Measurements from ENCODE around the gene SEZ6. TPM values are rescaled to one million over a fixed set of nuclear protein-coding genes. Genes with fewer than 3 reads are reported as not detected.

Gene SEZ6
- total RNA-seq, 1 experiment from 2014 or later = not detected

DNA sequence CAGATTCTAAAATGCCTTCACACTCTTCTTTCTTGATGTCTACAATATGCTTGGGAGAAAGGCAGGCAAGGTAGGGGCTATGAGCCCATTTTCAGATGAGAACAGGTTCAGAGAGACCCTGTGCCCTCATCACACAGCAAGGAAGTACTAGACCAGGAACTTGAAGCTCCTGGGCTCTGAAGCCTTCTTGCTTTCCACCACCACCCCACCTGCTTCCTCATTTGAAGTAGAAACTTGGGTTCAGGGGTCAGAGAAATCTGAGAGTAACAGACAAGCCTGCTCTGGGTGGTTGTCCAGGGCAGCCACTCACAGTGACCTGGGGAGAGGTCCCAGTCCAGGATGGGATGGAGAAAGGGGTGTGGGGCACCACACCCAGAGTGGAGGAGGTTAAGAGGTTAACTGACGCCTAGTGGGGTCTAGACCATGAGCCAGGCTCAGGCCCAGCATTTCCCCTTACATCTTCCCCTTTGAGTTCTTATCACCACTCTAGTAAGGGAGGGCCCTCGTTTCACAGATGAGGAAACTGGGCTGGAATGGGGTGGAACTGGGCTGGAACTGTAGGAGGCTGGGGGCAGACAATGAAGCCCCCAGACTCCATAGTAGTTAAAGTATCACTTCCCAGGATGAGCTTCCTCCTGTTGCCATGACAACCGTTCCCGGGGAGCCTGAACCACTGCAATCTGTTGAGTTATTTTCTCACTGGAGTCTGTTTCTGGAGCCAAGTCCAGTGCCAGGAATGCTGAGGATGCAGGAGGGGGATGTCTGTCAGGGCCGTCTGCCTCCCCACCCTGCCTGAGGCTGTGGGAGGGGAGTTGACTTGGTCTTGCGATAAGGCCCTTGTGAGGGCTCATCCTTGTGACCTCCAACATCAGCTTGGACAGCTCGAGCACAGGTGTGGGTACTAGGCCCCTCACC, 38.4 kb downstream of the SEZ6 start:
- in situ Hi-C loops (cut with HindIII; ENCODE audit: low pct_unique_long_range_greater_than_20kb, low sequenced_read_pairs) = no loop called here

DNA sequence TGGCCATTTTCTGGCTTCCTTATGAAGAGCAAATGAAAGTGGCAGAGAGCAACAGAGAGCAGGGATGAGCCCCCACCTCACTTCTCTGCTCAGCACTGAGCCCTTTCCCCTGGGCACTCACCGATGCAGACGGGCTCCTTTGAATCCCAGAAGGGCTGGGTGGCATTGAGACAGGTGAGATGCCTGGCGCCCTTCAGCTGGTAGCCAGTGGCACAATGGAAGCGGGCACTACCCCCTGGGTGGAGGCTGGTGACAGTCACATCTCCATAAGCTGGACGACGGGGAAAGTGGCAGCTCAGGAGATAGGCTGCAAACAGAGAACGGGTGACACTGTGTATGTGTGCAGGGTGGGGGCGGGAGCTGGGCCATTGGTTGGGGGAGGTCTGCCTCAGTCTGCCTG, 42.0 kb downstream of the SEZ6 start:
- DNase-seq (ENCODE audit: low read depth) = no peak
- in situ Hi-C loops (cut with HindIII; ENCODE audit: low pct_unique_long_range_greater_than_20kb, low sequenced_read_pairs) = no loop called here

More for the DNA sequence above, 38.4 kb downstream of the SEZ6 start:
- no peak for DNase-seq (ENCODE audit: low read depth)

DNA sequence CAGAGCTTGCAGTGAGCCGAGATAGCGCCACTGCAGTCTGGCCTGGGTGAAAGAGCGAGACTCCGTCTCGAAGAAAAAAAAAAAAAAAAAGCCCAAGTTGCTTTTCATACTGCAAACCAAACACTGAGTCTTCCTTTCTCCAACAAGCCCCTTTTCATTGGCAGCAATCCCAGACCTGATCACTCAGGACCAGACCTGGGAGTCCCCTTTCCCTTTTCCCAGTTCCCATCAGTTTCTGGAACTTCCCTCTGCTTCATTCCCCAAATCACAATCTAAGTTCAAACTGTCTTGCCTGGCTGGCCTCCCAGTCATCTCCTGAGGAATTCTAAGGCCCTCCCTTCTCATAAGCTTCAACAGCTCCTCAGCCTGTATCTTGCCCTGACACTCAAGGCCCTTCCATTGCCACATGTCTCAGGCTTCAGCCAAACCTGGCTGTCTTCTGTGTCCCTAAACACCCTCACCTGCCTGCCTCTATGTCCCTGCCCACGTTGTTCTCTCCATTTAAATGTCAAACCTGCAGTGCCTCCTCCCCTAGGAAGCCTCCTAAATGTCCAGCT, 42.7 kb downstream of the SEZ6 start:
- no peak for DNase-seq (ENCODE audit: low read depth)
- in situ Hi-C loops (cut with HindIII; ENCODE audit: low pct_unique_long_range_greater_than_20kb, low sequenced_read_pairs) = no loop called here

DNA sequence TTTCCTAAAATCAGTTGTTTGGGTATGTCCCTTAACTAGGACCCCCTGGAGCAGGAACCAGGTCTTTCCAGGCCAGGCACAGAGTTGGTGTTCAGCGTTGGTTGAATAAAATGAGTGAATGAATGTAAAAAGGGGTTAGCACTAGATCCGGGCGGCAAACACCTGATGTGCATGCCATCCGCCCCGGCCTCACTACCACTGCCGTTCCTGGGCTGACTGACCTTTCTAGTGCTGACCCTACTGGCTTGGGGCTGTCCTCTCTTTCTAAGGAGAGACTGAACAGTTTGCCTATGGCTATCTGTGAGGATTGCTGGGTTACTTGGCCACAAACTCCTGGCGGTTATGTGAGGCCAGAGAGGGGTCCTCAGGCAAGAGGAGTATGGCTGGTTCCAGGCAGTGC, 44.4 kb downstream of the SEZ6 start:
- no peak for DNase-seq (ENCODE audit: low read depth)
- in situ Hi-C loops (cut with HindIII; ENCODE audit: low pct_unique_long_range_greater_than_20kb, low sequenced_read_pairs) = no loop called here

DNA sequence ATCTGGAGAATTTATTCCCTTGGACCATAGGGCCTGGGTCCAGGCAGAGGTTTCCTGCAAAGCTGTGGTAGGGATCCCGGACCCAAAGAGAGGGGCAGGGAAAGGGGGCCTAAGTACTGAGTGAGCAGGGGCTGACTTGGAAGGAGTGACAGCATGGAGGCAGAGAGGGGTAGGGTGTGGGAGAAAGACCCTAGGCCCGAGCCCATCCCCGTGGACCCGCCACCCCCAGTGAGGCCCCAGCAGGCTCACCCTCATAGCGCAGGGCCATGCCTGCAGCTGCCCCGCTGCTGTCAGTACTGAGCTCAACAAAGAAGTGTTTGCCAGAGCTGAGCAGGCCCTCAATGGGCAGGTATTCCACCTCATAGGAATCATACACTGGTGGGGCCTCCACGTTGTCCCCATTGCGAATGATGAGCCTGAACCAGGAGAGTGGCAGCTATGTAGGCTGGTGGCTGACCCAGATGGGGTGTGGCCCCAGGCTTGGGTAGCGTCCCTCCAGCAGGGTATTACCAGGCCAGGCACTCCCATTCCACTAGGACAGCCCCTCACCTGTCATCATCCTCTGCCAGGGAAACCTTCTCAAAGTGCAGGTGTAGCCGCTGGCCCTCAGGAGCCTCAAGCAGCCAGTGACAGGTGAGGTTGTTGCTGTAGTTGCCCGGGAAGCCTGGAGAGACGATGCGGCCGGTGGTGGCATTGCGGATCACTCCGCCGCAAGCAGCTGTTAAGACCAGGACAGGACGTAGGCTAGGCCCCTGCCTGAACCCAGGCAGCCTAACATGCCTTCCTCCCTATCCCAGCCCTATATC, 45.4 kb downstream of the SEZ6 start:
- in situ Hi-C loops (cut with HindIII; ENCODE audit: low pct_unique_long_range_greater_than_20kb, low sequenced_read_pairs) = no loop called here
- DNase-seq (ENCODE audit: low read depth) = no peak

DNA sequence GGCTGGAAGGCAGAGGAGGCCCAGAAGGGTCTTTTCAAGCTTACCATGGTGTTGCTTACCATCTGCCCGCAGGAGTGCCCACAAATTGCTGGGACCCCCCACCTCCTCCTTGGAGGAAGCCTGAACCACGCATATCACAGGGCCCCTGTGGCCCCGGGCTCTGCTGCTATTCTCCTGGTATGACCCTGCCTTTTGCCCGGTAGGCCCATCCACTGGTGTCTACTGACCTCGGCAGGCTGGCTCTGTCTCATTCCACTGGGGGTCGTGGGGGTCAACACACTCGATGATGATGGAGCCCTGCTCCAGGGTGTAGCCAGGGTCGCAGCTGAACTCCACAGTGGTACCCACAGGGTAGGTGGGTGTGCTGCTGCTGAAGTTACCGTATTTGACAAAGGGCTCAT, 46.4 kb downstream of the SEZ6 start:
- in situ Hi-C loops (cut with HindIII; ENCODE audit: low pct_unique_long_range_greater_than_20kb, low sequenced_read_pairs) = no loop called here
- no peak for DNase-seq (ENCODE audit: low read depth)

DNA sequence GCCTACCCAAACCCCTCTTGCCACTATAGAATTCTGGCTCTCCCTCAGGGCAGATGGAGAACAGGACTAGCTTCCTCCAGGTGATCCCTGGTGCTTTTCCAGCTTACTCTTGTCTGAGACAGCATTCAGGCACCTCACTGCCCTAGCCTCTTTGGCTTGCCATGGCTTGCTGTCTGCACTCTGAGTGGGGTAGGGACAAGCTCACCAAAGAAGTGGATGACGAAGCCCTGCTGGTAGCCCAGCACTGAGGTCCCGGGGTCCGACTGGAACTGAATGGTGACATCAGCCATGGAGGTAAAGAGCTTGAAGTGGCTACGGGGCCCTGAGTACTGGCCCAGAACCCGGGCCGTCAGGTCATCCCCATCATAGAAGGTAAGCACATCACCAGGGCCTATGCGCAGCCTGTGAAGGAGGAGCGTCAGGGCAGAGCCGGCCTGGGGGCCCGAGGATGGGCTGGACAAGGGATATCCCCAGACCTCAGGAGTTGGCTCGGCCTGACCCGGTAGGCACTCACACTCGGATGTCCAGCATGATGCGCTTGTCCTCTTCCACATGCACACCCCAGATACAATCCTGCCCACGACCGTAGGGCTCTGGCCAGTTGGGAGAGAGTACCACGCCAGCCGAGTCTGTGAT, 46.9 kb downstream of the SEZ6 start:
- in situ Hi-C loops (cut with HindIII; ENCODE audit: low pct_unique_long_range_greater_than_20kb, low sequenced_read_pairs) = no loop called here
- DNase-seq (ENCODE audit: low read depth) = no peak

DNA sequence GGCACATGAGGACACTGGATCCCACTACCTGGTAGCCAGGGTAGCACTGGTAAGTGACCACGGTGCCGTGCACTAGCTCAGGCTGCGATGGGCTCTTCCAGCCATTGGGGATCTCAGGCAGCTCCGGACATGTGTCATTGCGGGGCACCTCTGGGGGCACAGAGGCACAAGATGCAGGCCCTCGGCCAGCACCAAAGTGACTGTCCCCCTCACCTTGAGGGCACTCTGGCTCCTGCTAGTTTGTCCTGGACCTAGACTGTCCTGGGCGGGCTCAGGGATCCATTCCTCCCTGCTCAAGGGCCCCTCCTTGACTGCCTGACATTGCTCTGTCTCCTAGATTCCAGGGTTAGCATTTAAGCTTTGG, 47.9 kb downstream of the SEZ6 start:
- DNase-seq (ENCODE audit: low read depth) = no peak
- in situ Hi-C loops (cut with HindIII; ENCODE audit: low pct_unique_long_range_greater_than_20kb, low sequenced_read_pairs) = no loop called here

DNA sequence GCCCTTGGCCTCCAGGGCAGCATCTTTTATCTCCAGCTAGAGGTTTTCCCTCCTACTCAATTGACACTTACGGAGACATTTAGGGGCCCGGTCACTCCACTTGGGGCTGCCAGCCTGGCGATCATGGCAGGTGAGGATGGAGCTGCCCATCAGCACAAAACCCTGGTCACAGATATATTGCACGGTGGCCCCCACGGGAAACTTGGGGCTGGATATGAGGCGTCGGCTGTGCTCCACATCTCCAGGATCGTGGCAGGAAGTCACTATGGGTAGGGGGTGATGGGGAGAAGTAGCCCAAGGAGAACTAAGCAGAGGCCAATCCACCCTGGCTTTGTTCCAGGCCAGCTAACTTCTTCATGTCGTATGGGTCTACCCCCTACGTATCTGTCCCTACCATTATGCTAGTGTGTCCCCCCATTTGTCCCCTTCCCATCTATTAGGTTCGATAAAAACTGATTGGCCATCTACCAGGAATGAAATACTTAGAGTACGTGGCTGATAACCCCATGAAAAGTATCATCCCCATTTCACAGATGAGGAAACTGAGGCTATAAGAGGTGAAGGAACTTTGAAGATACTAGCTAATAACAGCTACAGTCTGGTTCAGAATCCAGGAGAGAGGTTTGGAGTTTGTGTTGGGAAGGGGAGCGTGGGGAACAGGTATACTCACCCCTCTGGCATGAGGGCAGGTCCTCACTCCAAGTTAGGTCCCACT, 48.4 kb downstream of the SEZ6 start:
- in situ Hi-C loops (cut with HindIII; ENCODE audit: low pct_unique_long_range_greater_than_20kb, low sequenced_read_pairs) = no loop called here
- DNase-seq (ENCODE audit: low read depth) = no peak

DNA sequence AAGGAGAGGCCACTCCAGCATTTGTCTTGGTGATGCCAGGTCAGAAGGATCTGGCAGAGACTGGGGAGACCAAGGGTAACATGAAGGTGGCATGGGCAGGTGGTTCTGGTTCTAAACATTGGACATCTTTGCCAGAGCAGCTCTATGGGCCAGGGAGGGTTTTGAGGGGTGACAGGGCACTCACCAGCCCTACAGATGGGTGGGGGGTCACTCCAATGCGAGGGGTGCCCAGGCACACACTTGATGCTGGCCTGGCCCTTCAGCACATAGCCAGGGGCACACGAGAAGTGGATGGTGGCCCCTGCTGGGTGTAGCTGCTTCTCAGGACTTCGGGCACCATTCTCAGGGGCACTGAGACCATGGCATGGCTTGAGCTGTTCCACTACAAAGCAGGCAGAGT, 49.0 kb downstream of the SEZ6 start:
- DNase-seq (ENCODE audit: low read depth) = no peak
- in situ Hi-C loops (cut with HindIII; ENCODE audit: low pct_unique_long_range_greater_than_20kb, low sequenced_read_pairs) = no loop called here

DNA sequence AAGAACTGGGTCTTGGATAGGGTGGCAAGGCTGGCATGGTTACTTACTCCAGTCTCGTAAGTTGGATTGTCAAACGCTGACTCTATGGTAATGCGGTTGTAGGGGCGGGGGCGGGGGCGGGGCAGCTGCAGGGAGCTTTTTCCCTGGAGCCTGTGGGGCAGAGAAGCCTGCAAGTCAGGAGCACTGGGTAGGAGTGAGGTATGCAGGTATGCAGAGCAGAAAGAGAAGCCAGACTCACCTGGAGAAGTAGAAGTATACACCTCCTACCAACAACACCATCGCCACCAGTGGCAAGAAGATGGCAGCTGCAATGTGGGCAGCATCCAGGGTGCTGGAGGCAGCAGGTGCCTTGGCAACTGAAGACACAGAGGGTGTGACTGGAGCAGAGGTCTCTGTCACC, 49.7 kb downstream of the SEZ6 start:
- in situ Hi-C loops (cut with HindIII; ENCODE audit: low pct_unique_long_range_greater_than_20kb, low sequenced_read_pairs) = no loop called here
- no peak for DNase-seq (ENCODE audit: low read depth)

DNA sequence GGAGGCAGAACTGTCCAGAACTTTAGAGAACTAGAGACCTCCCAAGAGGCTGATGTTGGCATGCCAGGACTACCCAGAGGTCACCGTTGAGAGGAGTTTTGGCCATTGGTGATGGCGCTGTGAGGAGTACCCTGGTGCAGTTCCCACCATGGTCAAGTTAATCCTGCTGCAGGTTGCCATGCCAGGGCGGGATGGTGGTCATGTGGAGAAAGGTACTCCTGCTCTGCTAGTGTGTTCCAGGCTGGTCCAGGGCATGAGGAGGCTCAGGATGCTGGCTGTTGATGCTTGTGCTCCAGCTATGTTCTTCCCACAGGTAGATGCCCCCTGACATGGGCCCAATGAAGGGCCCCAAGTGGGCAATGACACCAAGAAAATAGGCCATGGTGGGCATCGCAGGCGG, 50.4 kb downstream of the SEZ6 start:
- no peak for DNase-seq (ENCODE audit: low read depth)

DNA sequence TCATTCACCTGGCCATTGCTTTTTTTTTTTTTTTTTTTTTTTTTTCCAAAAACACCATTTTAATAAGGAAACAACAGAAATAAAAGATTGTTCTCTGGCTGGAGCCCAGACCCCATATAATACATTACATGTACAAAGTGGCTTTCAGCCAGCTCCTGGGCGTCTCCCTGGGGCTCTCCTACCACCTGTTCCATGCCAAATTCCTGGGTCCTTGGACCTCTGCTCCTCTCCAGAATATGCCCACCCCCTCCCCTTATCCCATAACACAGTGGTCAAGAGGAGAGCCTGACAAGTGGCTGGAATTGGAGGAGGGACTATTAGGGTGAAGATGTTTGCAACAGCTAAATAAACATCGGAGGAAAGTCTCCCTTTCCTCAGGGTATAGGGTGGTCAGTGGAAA, 50.9 kb downstream of the SEZ6 start:
- in situ Hi-C loops (cut with HindIII; ENCODE audit: low pct_unique_long_range_greater_than_20kb, low sequenced_read_pairs) = no loop called here
- DNase-seq (ENCODE audit: low read depth) = no peak

More for the DNA sequence above, 50.4 kb downstream of the SEZ6 start:
- in situ Hi-C loops (cut with HindIII; ENCODE audit: low pct_unique_long_range_greater_than_20kb, low sequenced_read_pairs) = no loop called here

DNA sequence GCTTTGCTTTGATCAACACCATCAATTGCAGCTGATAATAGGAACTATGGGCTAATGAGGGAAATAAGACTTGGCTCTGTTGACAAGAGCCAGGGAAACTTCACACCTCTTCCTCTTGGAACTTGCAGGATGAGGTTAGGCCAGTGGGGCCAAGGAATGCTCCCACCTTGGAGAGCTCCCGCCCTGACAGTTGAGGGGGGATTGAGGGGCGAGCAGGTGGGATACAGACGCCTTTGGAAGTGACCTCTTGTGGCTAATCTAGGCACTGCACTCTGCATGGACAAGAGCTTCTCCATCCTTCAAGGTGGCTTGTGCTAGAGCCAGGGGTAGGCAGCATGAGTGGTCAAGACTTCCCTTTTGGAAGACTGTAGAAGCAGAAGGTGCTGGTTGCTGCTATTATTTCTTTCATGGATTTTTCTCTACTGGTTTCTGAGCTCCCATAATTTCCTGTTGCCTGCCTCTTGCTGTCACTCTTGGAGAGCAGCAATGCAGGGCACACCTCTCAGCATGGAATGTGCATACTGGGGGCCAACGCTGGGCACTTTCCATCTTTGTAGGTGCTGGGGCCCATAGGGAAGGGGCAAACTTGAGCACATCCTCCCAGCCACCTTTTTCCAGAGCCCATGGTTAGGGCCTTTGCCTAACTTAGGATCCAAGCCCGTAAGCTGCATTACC, 52.3 kb downstream of the SEZ6 start:
- DNase-seq (ENCODE audit: low read depth) = peak; percentile 41
- in situ Hi-C loops (cut with HindIII; ENCODE audit: low pct_unique_long_range_greater_than_20kb, low sequenced_read_pairs) = no loop called here

DNA sequence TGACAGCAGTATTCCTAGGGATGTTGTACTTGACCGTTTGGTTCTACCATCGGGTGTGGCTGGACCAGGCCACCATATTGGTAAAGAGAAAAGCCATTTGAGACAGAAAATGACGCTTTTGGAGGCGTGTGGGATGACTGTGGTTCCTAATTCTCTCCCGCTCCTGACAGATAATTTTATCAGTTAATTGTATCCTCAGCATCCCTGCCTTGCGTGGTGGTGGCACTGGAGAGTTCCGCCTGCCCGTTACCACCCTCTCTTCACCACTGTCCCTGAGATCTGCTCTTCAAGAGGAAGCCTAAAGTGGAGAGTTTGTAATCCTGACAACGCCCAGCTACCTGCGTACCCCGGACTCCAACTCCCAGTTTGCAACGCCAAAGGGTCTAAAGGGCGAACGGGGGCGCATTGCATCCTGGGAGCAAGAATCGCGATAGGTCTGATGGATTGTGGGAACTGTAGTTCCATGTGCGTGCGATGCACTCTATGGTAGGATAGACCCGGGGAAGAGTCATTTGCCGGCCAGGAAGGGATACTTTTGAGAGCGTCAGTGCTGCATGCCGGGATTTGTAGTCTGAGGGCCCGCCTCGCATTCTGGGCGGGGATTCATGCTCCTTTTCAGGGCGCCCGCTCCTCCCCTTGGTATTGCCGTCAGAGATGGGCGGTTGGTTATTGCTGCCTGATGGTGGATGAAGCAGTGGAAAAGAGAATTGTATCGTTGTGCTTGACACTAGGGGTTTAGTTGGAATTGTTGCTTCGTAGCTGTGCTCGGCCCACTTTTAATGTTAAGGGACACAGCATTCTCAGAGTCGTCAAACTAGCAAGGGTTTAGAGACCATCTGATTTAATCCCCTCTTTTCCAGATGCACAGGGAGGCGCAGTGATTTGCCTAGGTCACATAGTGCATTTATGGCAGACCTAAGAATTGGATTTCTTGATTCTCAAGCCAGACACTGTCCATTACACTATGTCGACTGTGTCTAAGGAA, 53.5 kb downstream of the SEZ6 start:
- DNase-seq (ENCODE audit: low read depth) = peak; percentile 99
- in situ Hi-C loops (cut with HindIII; ENCODE audit: low pct_unique_long_range_greater_than_20kb, low sequenced_read_pairs) = no loop called here

DNA sequence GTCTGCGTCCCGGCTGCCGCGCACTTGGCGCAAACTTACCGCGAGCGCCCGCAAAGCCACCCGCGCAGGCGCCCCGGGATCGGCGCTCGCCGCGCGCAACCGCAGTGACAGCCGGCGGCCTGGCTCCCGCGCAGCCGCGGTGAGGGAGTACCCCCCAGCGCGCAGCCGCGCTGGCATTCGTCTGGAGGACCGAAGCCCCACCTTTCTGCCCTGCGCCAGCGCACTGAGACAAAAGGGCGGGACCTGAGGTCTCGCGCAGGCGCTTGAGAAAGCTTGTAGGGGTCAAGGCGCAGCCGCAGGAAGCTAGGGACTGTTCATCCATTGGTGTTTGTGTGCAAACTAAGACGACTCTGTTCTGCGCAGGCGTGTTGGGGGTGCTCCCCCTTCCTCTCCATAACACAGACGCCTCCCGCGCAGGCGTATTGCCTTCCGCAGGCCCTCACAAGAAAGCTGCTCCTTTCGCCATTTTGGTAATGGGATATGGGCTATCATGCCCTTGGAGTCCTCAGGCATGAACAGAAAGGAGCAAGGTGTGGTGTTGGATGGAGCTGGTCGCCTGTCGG, 54.3 kb downstream of the SEZ6 start, which contains the start of gene PHF12:
PHF12 (minus strand) TSS at position 91 of the 563 bp plus-strand sequence. CDS start 558 bp downstream, outside the sequence.
- peak; percentile 100 for DNase-seq (ENCODE audit: low read depth)
- in situ Hi-C loops (cut with HindIII; ENCODE audit: low pct_unique_long_range_greater_than_20kb, low sequenced_read_pairs) = no loop called here

Measured in Caki2 (cell line).